ENCODE data around the gene FOXO3. TPM values are rescaled to one million over a fixed set of nuclear protein-coding genes. Genes with fewer than 3 reads are reported as not detected.
"Not testable (repeated sequence)": the region's sequence is repeated elsewhere in the genome, so short reads cannot be mapped to it uniquely, and the experiment has no call there.

Gene FOXO3
- total and polyA plus RNA-seq, 2 donors (not counting 3 experiments of a cell fraction or from before 2014, with no cell fraction given), result 14.4 to 16.9 TPM

- no peak overlapping the region for H3K4me3 ChIP-seq (replicated peaks in 1 of 3; ENCODE audit: insufficient read depth in 1 of 3, low read depth in 1 of 3, low read length in 3 of 3)
- H3K9ac ChIP-seq (replicated peaks; ENCODE audit: extremely low read depth, insufficient read depth, low read length), result no peak overlapping the region
- H3K9me3 ChIP-seq (replicated peaks; ENCODE audit: control insufficient read depth, insufficient read depth, low read length), result no peaks in the 10 kb centered on the region
- H2AFZ ChIP-seq (ENCODE audit: low read depth, low read length), result no peak overlapping the region
- no peak for DNase-seq (ENCODE audit: low read depth, low spot score)
- no peaks in the 10 kb centered on the region for H3K9me1 ChIP-seq (replicated peaks; ENCODE audit: control insufficient read depth, extremely low read depth, insufficient read depth, low read length)
- no peak for FAIRE-seq
- intact Hi-C loops (cut with micrococcal nuclease), result no loop called here
- ChIA-PET POLR2A (no interaction called here), CTCF (no interaction called here)
- H4K20me1 ChIP-seq (replicated peaks; ENCODE audit: control insufficient read depth, extremely low read depth, insufficient read depth, low read length), result peaks cover 4% of the 10 kb centered on the region
- H3K4me1 ChIP-seq (ENCODE audit: control insufficient read depth, extremely low read depth, insufficient read depth, low read length), result peaks cover 11% of the 10 kb centered on the region
- no TSS peak for BruUV-seq (replicated peaks)
- H3K4me2 ChIP-seq (ENCODE audit: insufficient read depth, low read length), result no peak overlapping the region
- H3K36me3 ChIP-seq (ENCODE audit: control insufficient read depth in 2 of 2, extremely low read depth in 1 of 2, insufficient read depth in 2 of 2, low read length in 2 of 2), result no peaks in the 10 kb centered on the region
- dilution Hi-C loops (cut with MboI; ENCODE audit: extremely low pct_ligation_motif_present, low sequenced_read_pairs), result no loop called here
- no peak overlapping the region for H3K27ac ChIP-seq (ENCODE audit: insufficient read depth, low read depth, low read length)
- H3K79me2 ChIP-seq (ENCODE audit: control insufficient read depth, insufficient read depth, low read length), result no peaks in the 10 kb centered on the region
- TF ChIP-seq JUN (IDR thresholded peaks at IDR 0.05; ENCODE audit: borderline replicate concordance, insufficient read depth, insufficient read length, low read depth), result no peak
- TF ChIP-seq MAX (IDR thresholded peaks at IDR 0.05; ENCODE audit: insufficient read depth, insufficient read length), result no peak
- no peak for TF ChIP-seq EZH2 (IDR thresholded peaks at IDR 0.05; ENCODE audit: borderline replicate concordance, low read depth, low read length, severe bottlenecking)
- no peak for TF ChIP-seq POLR2AphosphoS5 (IDR thresholded peaks at IDR 0.05; ENCODE audit: insufficient read depth, low read depth, low read length)
- TF ChIP-seq FOS (IDR thresholded peaks at IDR 0.05; ENCODE audit: borderline replicate concordance, insufficient read depth, low read length), result no peak
- no peak for TF ChIP-seq MYC (IDR thresholded peaks at IDR 0.05; ENCODE audit: low read depth, low read length)
- no peak for TF ChIP-seq POLR2A (IDR thresholded peaks at IDR 0.05; ENCODE audit: low read depth, low read length)
- no peak for TF ChIP-seq GATA2 (IDR thresholded peaks at IDR 0.05; ENCODE audit: insufficient read depth, insufficient read length, low read depth, low read length)
- TF ChIP-seq CTCF (IDR thresholded peaks at IDR 0.05; ENCODE audit: extremely low read depth in 1 of 2, insufficient read depth in 1 of 2, low read depth in 1 of 2, low read length in 2 of 2), result no peak
- no peaks in the 10 kb centered on the region for H3K27me3 ChIP-seq (ENCODE audit: control insufficient read depth in 2 of 2, insufficient read depth in 2 of 2, low read length in 2 of 2)
These were observed 117.2 kb downstream of the FOXO3 start for GRCh38 chr6:108677894-108678293.

GRCh38 chr6:108680314-108680713, 119.6 kb downstream of the FOXO3 start:
- DNase-seq (ENCODE audit: low read depth, low spot score); H3K4me2 ChIP-seq (ENCODE audit: insufficient read depth, low read length); H3K4me1 ChIP-seq (ENCODE audit: control insufficient read depth, extremely low read depth, insufficient read depth, low read length); H3K79me2 ChIP-seq (ENCODE audit: control insufficient read depth, insufficient read depth, low read length); H3K9ac ChIP-seq (replicated peaks; ENCODE audit: extremely low read depth, insufficient read depth, low read length); H3K9me1 ChIP-seq (replicated peaks; ENCODE audit: control insufficient read depth, extremely low read depth, insufficient read depth, low read length); intact Hi-C loops (cut with micrococcal nuclease); H3K9me3 ChIP-seq (replicated peaks; ENCODE audit: control insufficient read depth, insufficient read depth, low read length); H3K27me3 ChIP-seq (ENCODE audit: control insufficient read depth in 2 of 2, insufficient read depth in 2 of 2, low read length in 2 of 2); H3K36me3 ChIP-seq (ENCODE audit: control insufficient read depth in 2 of 2, extremely low read depth in 1 of 2, insufficient read depth in 2 of 2, low read length in 2 of 2); H2AFZ ChIP-seq (ENCODE audit: low read depth, low read length); H4K20me1 ChIP-seq (replicated peaks; ENCODE audit: control insufficient read depth, extremely low read depth, insufficient read depth, low read length); H3K4me3 ChIP-seq (replicated peaks in 1 of 3; ENCODE audit: insufficient read depth in 1 of 3, low read depth in 1 of 3, low read length in 3 of 3); dilution Hi-C loops (cut with MboI; ENCODE audit: extremely low pct_ligation_motif_present, low sequenced_read_pairs); POLR2A ChIA-PET; FAIRE-seq; H3K27ac ChIP-seq (ENCODE audit: insufficient read depth, low read depth, low read length); BruUV-seq (replicated peaks): not testable (repeated sequence)
- CTCF ChIA-PET, result interaction anchor here (0.6 to 0.7 kb wide), 2 partner anchors 26 to 122 kb away, joined by 3 to 4 read pairs; no protein-coding TSS in a partner anchor

GRCh38 chr6:108681721-108682120, 121.0 kb downstream of the FOXO3 start:
- intact Hi-C loops (cut with micrococcal nuclease); H3K9me1 ChIP-seq (replicated peaks; ENCODE audit: control insufficient read depth, extremely low read depth, insufficient read depth, low read length); H3K4me3 ChIP-seq (replicated peaks in 1 of 3; ENCODE audit: insufficient read depth in 1 of 3, low read depth in 1 of 3, low read length in 3 of 3); H4K20me1 ChIP-seq (replicated peaks; ENCODE audit: control insufficient read depth, extremely low read depth, insufficient read depth, low read length); BruUV-seq (replicated peaks); H3K9me3 ChIP-seq (replicated peaks; ENCODE audit: control insufficient read depth, insufficient read depth, low read length); H2AFZ ChIP-seq (ENCODE audit: low read depth, low read length); H3K36me3 ChIP-seq (ENCODE audit: control insufficient read depth in 2 of 2, extremely low read depth in 1 of 2, insufficient read depth in 2 of 2, low read length in 2 of 2); H3K27ac ChIP-seq (ENCODE audit: insufficient read depth, low read depth, low read length); H3K9ac ChIP-seq (replicated peaks; ENCODE audit: extremely low read depth, insufficient read depth, low read length); CTCF ChIA-PET; FAIRE-seq; H3K79me2 ChIP-seq (ENCODE audit: control insufficient read depth, insufficient read depth, low read length); H3K4me2 ChIP-seq (ENCODE audit: insufficient read depth, low read length); DNase-seq (ENCODE audit: low read depth, low spot score); POLR2A ChIA-PET; dilution Hi-C loops (cut with MboI; ENCODE audit: extremely low pct_ligation_motif_present, low sequenced_read_pairs); H3K4me1 ChIP-seq (ENCODE audit: control insufficient read depth, extremely low read depth, insufficient read depth, low read length); H3K27me3 ChIP-seq (ENCODE audit: control insufficient read depth in 2 of 2, insufficient read depth in 2 of 2, low read length in 2 of 2): not testable (repeated sequence)
